ENCODE measurements around the gene TPCN1. TPM values are rescaled to one million over a fixed set of nuclear protein-coding genes. Genes with fewer than 3 reads are reported as not detected.

The TPCN1 gene
- total RNA-seq, 1 donor from 2014 or later, result 153 TPM

GRCh38 chr12:113298472-113298817 is 77.2 kb downstream of the TPCN1 start:
- Histone ChIP-seq H3K4me3 (no peak overlapping the region), H3K27me3 (ENCODE audit: low read depth) (no peaks in the 10 kb centered on the region), H3K36me3 (peaks cover 54% of the 10 kb centered on the region), H3K9me3 (replicated peaks) (no peaks in the 10 kb centered on the region), H3K27ac (replicated peaks) (peak overlapping the region; percentile 92), H3K4me1 (peaks cover 70% of the 10 kb centered on the region)
- intact Hi-C loops (cut with micrococcal nuclease), result no loop called here
- TF ChIP-seq CTCF (IDR thresholded peaks at IDR 0.05; ENCODE audit: borderline replicate concordance), result no peak
- no peak for DNase-seq

- peaks cover 54% of the 10 kb centered on the region for H3K36me3 ChIP-seq
These were observed 77.7 kb downstream of the TPCN1 start for GRCh38 chr12:113298861-113299545.

GRCh38 chr12:113299619-113300237 is 78.5 kb downstream of the TPCN1 start:
- peak overlapping the region; percentile 17 for H3K4me3 ChIP-seq
- H3K27me3 ChIP-seq (ENCODE audit: low read depth), result no peaks in the 10 kb centered on the region
- H3K4me1 ChIP-seq, result peaks cover 58% of the 10 kb centered on the region
- peak; percentile 72 for DNase-seq
- H3K27ac ChIP-seq (replicated peaks), result peak overlapping the region; percentile 92
- no peaks in the 10 kb centered on the region for H3K9me3 ChIP-seq (replicated peaks)
- no peak for TF ChIP-seq CTCF (IDR thresholded peaks at IDR 0.05; ENCODE audit: borderline replicate concordance)
- intact Hi-C loops (cut with micrococcal nuclease), result no loop called here
- peaks cover 54% of the 10 kb centered on the region for H3K36me3 ChIP-seq

More at GRCh38 chr12:113298861-113299545, 77.7 kb downstream of the TPCN1 start:
- DNase-seq, result peak; percentile 85
- no peaks in the 10 kb centered on the region for H3K27me3 ChIP-seq (ENCODE audit: low read depth)
- peak overlapping the region; percentile 92 for H3K27ac ChIP-seq (replicated peaks)
- intact Hi-C loops (cut with micrococcal nuclease), result no loop called here
- H3K4me1 ChIP-seq, result peaks cover 66% of the 10 kb centered on the region
- H3K4me3 ChIP-seq, result peak overlapping the region; percentile 17
- no peaks in the 10 kb centered on the region for H3K9me3 ChIP-seq (replicated peaks)
- TF ChIP-seq CTCF (IDR thresholded peaks at IDR 0.05; ENCODE audit: borderline replicate concordance), result peak; percentile 31

- TF ChIP-seq CTCF (IDR thresholded peaks at IDR 0.05; ENCODE audit: borderline replicate concordance), result no peak
- no peak for DNase-seq
- Histone ChIP-seq H3K4me3 (no peak overlapping the region), H3K27ac (replicated peaks) (no peak overlapping the region), H3K36me3 (peaks cover 53% of the 10 kb centered on the region), H3K9me3 (replicated peaks) (no peaks in the 10 kb centered on the region), H3K4me1 (peaks cover 38% of the 10 kb centered on the region), H3K27me3 (ENCODE audit: low read depth) (no peaks in the 10 kb centered on the region)
- intact Hi-C loops (cut with micrococcal nuclease), result no loop called here
These were observed 80.5 kb downstream of the TPCN1 start for GRCh38 chr12:113301811-113302210.

GRCh38 chr12:113302466-113302865 is 81.2 kb downstream of the TPCN1 start:
- no peak for DNase-seq
- H3K4me1 ChIP-seq, result peaks cover 31% of the 10 kb centered on the region
- H3K36me3 ChIP-seq, result peaks cover 52% of the 10 kb centered on the region
- H3K9me3 ChIP-seq (replicated peaks), result no peaks in the 10 kb centered on the region
- no peaks in the 10 kb centered on the region for H3K27me3 ChIP-seq (ENCODE audit: low read depth)
- TF ChIP-seq CTCF (IDR thresholded peaks at IDR 0.05; ENCODE audit: borderline replicate concordance), result no peak
- intact Hi-C loops (cut with micrococcal nuclease), result no loop called here
- no peak overlapping the region for H3K27ac ChIP-seq (replicated peaks)
- H3K4me3 ChIP-seq, result no peak overlapping the region
